Measurements from ENCODE around the gene KLHL29. TPM values are rescaled to one million over a fixed set of nuclear protein-coding genes. Genes with fewer than 3 reads are reported as not detected.

KLHL29 gene
- total and polyA plus RNA-seq, 2 donors (not counting 1 experiment from before 2014, with no cell fraction given), result 1.3 to 3.4 TPM

- TF ChIP-seq EZH2 (IDR thresholded peaks at IDR 0.05; ENCODE audit: borderline replicate concordance, insufficient read depth, low read depth, low read length, poor library complexity, severe bottlenecking) (no peak), CTCF (IDR thresholded peaks at IDR 0.05) (no peak)
- H3K27ac ChIP-seq (ENCODE audit: low read length in 2 of 2), result no peak overlapping the region
- H2AFZ ChIP-seq (ENCODE audit: insufficient read depth, low read depth, low read length, poor library complexity, severe bottlenecking), result no peak overlapping the region
- no peak overlapping the region for H3K4me3 ChIP-seq (ENCODE audit: control extremely low read depth in 1 of 5, extremely low read depth in 1 of 5, insufficient read depth in 1 of 5, low read depth in 2 of 5, low read length in 4 of 5)
- WGBS (ENCODE audit: insufficient coverage), result 96% methylated on average over 29 of the region's 32 CpGs
- ChIA-PET POLR2A (no interaction called here), CTCF (no interaction called here)
- no peaks in the 10 kb centered on the region for H3K36me3 ChIP-seq (replicated peaks in 1 of 2; ENCODE audit: control extremely low read depth in 1 of 2, control insufficient read depth in 1 of 2, extremely low read depth in 1 of 2, insufficient read depth in 2 of 2, low read length in 1 of 2)
- no peak overlapping the region for H3K9ac ChIP-seq (ENCODE audit: low read length)
- H4K20me1 ChIP-seq (ENCODE audit: control insufficient read depth, insufficient read depth, low read length, poor library complexity, severe bottlenecking), result no peaks in the 10 kb centered on the region
- Mint-ChIP-seq H3K9me3 (ENCODE audit: insufficient read depth) (peaks cover 4% of the 10 kb centered on the region), H3K27me3 (no peaks in the 10 kb centered on the region), H3K4me1 (no peaks in the 10 kb centered on the region), H3K4me3 (no peak overlapping the region), H3K27ac (no peak overlapping the region)
- H3K4me1 ChIP-seq (ENCODE audit: control insufficient read depth in 2 of 2, insufficient read depth in 2 of 2, low read length in 2 of 2), result no peaks in the 10 kb centered on the region
- H3K9me3 ChIP-seq (ENCODE audit: control extremely low read depth in 1 of 3, control insufficient read depth in 2 of 3, insufficient read depth in 1 of 3, low read length in 2 of 3), result no peaks in the 10 kb centered on the region
- DNase-seq (no peak), ATAC-seq (ENCODE audit: low read depth) (no peak)
- H3K27me3 ChIP-seq (replicated peaks in 1 of 4; ENCODE audit: control extremely low read depth in 1 of 4, control insufficient read depth in 3 of 4, insufficient read depth in 4 of 4, low read length in 3 of 4), result no peaks in the 10 kb centered on the region
- no peaks in the 10 kb centered on the region for H3K79me2 ChIP-seq (ENCODE audit: control insufficient read depth, insufficient read depth, low read length)
- H3K4me2 ChIP-seq (replicated peaks; ENCODE audit: low read depth, low read length, poor library complexity, severe bottlenecking), result no peak overlapping the region
- intact Hi-C loops (cut with micrococcal nuclease), result no loop called here
Measured at GRCh38 chr2:23695890-23696751, 311.1 kb downstream of the KLHL29 start.

GRCh38 chr2:23696752-23697045 lies 311.7 kb downstream of the KLHL29 start:
- no peak overlapping the region for H3K27ac ChIP-seq (ENCODE audit: low read length in 2 of 2)
- ATAC-seq (ENCODE audit: low read depth) (no peak), DNase-seq (no peak)
- no peaks in the 10 kb centered on the region for H3K4me1 ChIP-seq (ENCODE audit: control insufficient read depth in 2 of 2, insufficient read depth in 2 of 2, low read length in 2 of 2)
- peaks cover 4% of the 10 kb centered on the region for H3K9me3 Mint-ChIP-seq (ENCODE audit: insufficient read depth)
- no peaks in the 10 kb centered on the region for H3K36me3 ChIP-seq (replicated peaks in 1 of 2; ENCODE audit: control extremely low read depth in 1 of 2, control insufficient read depth in 1 of 2, extremely low read depth in 1 of 2, insufficient read depth in 2 of 2, low read length in 1 of 2)
- H3K9me3 ChIP-seq (ENCODE audit: control extremely low read depth in 1 of 3, control insufficient read depth in 2 of 3, insufficient read depth in 1 of 3, low read length in 2 of 3), result no peaks in the 10 kb centered on the region
- H3K27ac Mint-ChIP-seq, result no peak overlapping the region
- intact Hi-C loops (cut with micrococcal nuclease), result no loop called here
- POLR2A ChIA-PET, result no interaction called here
- no peak overlapping the region for H3K4me3 ChIP-seq (ENCODE audit: control extremely low read depth in 1 of 5, extremely low read depth in 1 of 5, insufficient read depth in 1 of 5, low read depth in 2 of 5, low read length in 4 of 5)
- WGBS (ENCODE audit: insufficient coverage), result over 99% methylated on average over 5 of the region's 5 CpGs
- H2AFZ ChIP-seq (ENCODE audit: insufficient read depth, low read depth, low read length, poor library complexity, severe bottlenecking), result no peak overlapping the region
- no peaks in the 10 kb centered on the region for H4K20me1 ChIP-seq (ENCODE audit: control insufficient read depth, insufficient read depth, low read length, poor library complexity, severe bottlenecking)
- H3K4me3 Mint-ChIP-seq, result no peak overlapping the region
- no peak overlapping the region for H3K4me2 ChIP-seq (replicated peaks; ENCODE audit: low read depth, low read length, poor library complexity, severe bottlenecking)
- H3K27me3 Mint-ChIP-seq, result no peaks in the 10 kb centered on the region
- H3K27me3 ChIP-seq (replicated peaks in 1 of 4; ENCODE audit: control extremely low read depth in 1 of 4, control insufficient read depth in 3 of 4, insufficient read depth in 4 of 4, low read length in 3 of 4), result no peaks in the 10 kb centered on the region
- no peak overlapping the region for H3K9ac ChIP-seq (ENCODE audit: low read length)
- CTCF ChIA-PET, result no interaction called here
- TF ChIP-seq EZH2 (IDR thresholded peaks at IDR 0.05; ENCODE audit: borderline replicate concordance, insufficient read depth, low read depth, low read length, poor library complexity, severe bottlenecking) (no peak), CTCF (IDR thresholded peaks at IDR 0.05) (no peak)
- no peaks in the 10 kb centered on the region for H3K4me1 Mint-ChIP-seq
- H3K79me2 ChIP-seq (ENCODE audit: control insufficient read depth, insufficient read depth, low read length), result no peaks in the 10 kb centered on the region

All from B cell (primary cell).